ENCODE data around the gene RREB1.
A peak's percentile ranks its signal among the peaks of the same experiment; 100 is the strongest.
"Not testable (repeated sequence)": the region's sequence is repeated elsewhere in the genome, so short reads cannot be mapped to it uniquely, and the experiment has no call there.

RREB1 gene

GRCh38 chr6:7257521-7258230 is 149.9 kb downstream of the RREB1 start:
- H3K4me3 ChIP-seq (ENCODE audit: low read depth, low read length), result no peak overlapping the region

- no peak overlapping the region for H3K4me3 ChIP-seq (ENCODE audit: low read depth, low read length)
Observed at GRCh38 chr6:7258231-7258763, 150.5 kb downstream of the RREB1 start.

GRCh38 chr6:7260291-7261031 is 152.7 kb downstream of the RREB1 start:
- H3K4me3 ChIP-seq (ENCODE audit: low read depth, low read length), result peak overlapping the region; percentile 81

GRCh38 chr6:7261032-7261841 is 153.5 kb downstream of the RREB1 start:
- peak overlapping the region; percentile 81 for H3K4me3 ChIP-seq (ENCODE audit: low read depth, low read length)

- peak overlapping the region; percentile 81 for H3K4me3 ChIP-seq (ENCODE audit: low read depth, low read length)
Observed at GRCh38 chr6:7261852-7262461, 154.2 kb downstream of the RREB1 start.

GRCh38 chr6:7262746-7263518 is 155.2 kb downstream of the RREB1 start:
- H3K4me3 ChIP-seq (ENCODE audit: low read depth, low read length), result no peak overlapping the region

- H3K4me3 ChIP-seq (ENCODE audit: low read depth, low read length), result not testable (repeated sequence)
Observed at GRCh38 chr6:7263519-7263805, 155.7 kb downstream of the RREB1 start.

GRCh38 chr6:7264041-7264440 is 156.3 kb downstream of the RREB1 start:
- no peak overlapping the region for H3K4me3 ChIP-seq (ENCODE audit: low read depth, low read length)

GRCh38 chr6:7264686-7265384 is 157.1 kb downstream of the RREB1 start:
- H3K4me3 ChIP-seq (ENCODE audit: low read depth, low read length), result no peak overlapping the region

GRCh38 chr6:7265385-7265726 is 157.6 kb downstream of the RREB1 start:
- not testable (repeated sequence) for H3K4me3 ChIP-seq (ENCODE audit: low read depth, low read length)

- H3K4me3 ChIP-seq (ENCODE audit: low read depth, low read length), result no peak overlapping the region
Observed at GRCh38 chr6:7267071-7267465, 159.3 kb downstream of the RREB1 start.

- no peak overlapping the region for H3K4me3 ChIP-seq (ENCODE audit: low read depth, low read length)
Observed at GRCh38 chr6:7267466-7268091, 159.8 kb downstream of the RREB1 start.

GRCh38 chr6:7268362-7268761 is 160.6 kb downstream of the RREB1 start:
- no peak overlapping the region for H3K4me3 ChIP-seq (ENCODE audit: low read depth, low read length)

- no peak overlapping the region for H3K4me3 ChIP-seq (ENCODE audit: low read depth, low read length)
Observed at GRCh38 chr6:7268816-7269555, 161.2 kb downstream of the RREB1 start.

GRCh38 chr6:7269816-7270215 is 162.1 kb downstream of the RREB1 start:
- H3K4me3 ChIP-seq (ENCODE audit: low read depth, low read length), result no peak overlapping the region

GRCh38 chr6:7270320-7271204 is 162.8 kb downstream of the RREB1 start:
- no peak overlapping the region for H3K4me3 ChIP-seq (ENCODE audit: low read depth, low read length)

- no peak overlapping the region for H3K4me3 ChIP-seq (ENCODE audit: low read depth, low read length)
Observed at GRCh38 chr6:7271205-7271534, 163.4 kb downstream of the RREB1 start.

GRCh38 chr6:7273709-7274108 is 165.9 kb downstream of the RREB1 start:
- no peak overlapping the region for H3K4me3 ChIP-seq (ENCODE audit: low read depth, low read length)
